Loucy (cell line): Measurements from ENCODE around the gene POLQ.

Experiments used
- H2AFZ ChIP-seq: fragments of 200-600 bp; sonication (generic); 2 replicates; pipeline ENCODE4 v1.6.0; 2016; ENCODE audit warnings: antibody characterized with exemption, mild to moderate bottlenecking, low read length, moderate library complexity
- H3F3A ChIP-seq: fragments of 200-600 bp; 2 replicates; pipeline ENCODE4 v1.6.0; 2016; ENCODE audit warnings: antibody characterized with exemption, low read depth, mild to moderate bottlenecking
- H3K27me3 ChIP-seq: fragments of 200-600 bp; sonication (generic); 2 replicates; pipeline ENCODE4 v1.6.1; 2014; ENCODE audit warnings: low read length, mild to moderate bottlenecking; ENCODE audit not compliant: insufficient read depth, poor library complexity, severe bottlenecking
- H3K36me3 ChIP-seq: fragments of 200-600 bp; sonication (generic); 2 replicates; pipeline ENCODE4 v1.6.1; 2016; ENCODE audit warnings: low read length; ENCODE audit not compliant: insufficient read depth
- H3K4me1 ChIP-seq: fragments of 200-600 bp; sonication (generic); 2 replicates; pipeline ENCODE4 v1.5.1; 2014; ENCODE audit warnings: low read length, mild to moderate bottlenecking; ENCODE audit not compliant: insufficient read depth, poor library complexity, severe bottlenecking
- H3K4me2 ChIP-seq: fragments of 200-600 bp; sonication (generic); 2 replicates; pipeline ENCODE4 v1.6.0; 2014; ENCODE audit warnings: antibody characterized with exemption, low read length, low read depth, mild to moderate bottlenecking; ENCODE audit not compliant: poor library complexity, severe bottlenecking
- H3K4me3 ChIP-seq: fragments of 200-600 bp; sonication (generic); 2 replicates; pipeline ENCODE4 v1.5.1; 2014; ENCODE audit warnings: low read length, mild to moderate bottlenecking, mixed read lengths; ENCODE audit not compliant: poor library complexity, severe bottlenecking
- H3K79me2 ChIP-seq: fragments of 200-600 bp; sonication (generic); 2 replicates; pipeline ENCODE4 v1.6.1; 2014; ENCODE audit warnings: low read length; ENCODE audit not compliant: insufficient read depth
- H3K9ac ChIP-seq: fragments of 200-600 bp; sonication (generic); 2 replicates; pipeline ENCODE4 v1.6.0; 2014; ENCODE audit warnings: mild to moderate bottlenecking, low read depth, low read length, moderate library complexity; ENCODE audit not compliant: poor library complexity, severe bottlenecking
- H3K9me2 ChIP-seq: fragments of 200-600 bp; sonication (generic); replicated peaks from 2 replicates; pipeline ENCODE4 v1.6.1; 2016; ENCODE audit warnings: low read depth, low read length, mixed read lengths
- H3K9me3 ChIP-seq: fragments of 200-600 bp; sonication (generic); 2 replicates; pipeline ENCODE4 v1.6.1; 2014; ENCODE audit warnings: mild to moderate bottlenecking, antibody characterized with exemption, low read length, low read depth; ENCODE audit not compliant: insufficient read depth
- H4K20me1 ChIP-seq: fragments of 200-600 bp; sonication (generic); 2 replicates; pipeline ENCODE4 v1.6.0; 2014; ENCODE audit warnings: antibody characterized with exemption, low read length, mild to moderate bottlenecking; ENCODE audit not compliant: insufficient read depth, poor library complexity, severe bottlenecking
- EZH2phosphoT487 ChIP-seq: fragments of 200-600 bp; IDR thresholded peaks from 2 replicates; pipeline ENCODE4 v1.6.1; 2018; ENCODE audit warnings: antibody characterized with exemption, mild to moderate bottlenecking, moderate library complexity, borderline replicate concordance
- TF ChIP-seq, protein P1 (sequence below): fragments of 200-600 bp; sonication (generic); conservative IDR thresholded peaks from 2 replicates; pipeline ENCODE4 v1.5.1; 2014; ENCODE audit warnings: mild to moderate bottlenecking, antibody characterized with exemption, low read length

Gene POLQ

DNA sequence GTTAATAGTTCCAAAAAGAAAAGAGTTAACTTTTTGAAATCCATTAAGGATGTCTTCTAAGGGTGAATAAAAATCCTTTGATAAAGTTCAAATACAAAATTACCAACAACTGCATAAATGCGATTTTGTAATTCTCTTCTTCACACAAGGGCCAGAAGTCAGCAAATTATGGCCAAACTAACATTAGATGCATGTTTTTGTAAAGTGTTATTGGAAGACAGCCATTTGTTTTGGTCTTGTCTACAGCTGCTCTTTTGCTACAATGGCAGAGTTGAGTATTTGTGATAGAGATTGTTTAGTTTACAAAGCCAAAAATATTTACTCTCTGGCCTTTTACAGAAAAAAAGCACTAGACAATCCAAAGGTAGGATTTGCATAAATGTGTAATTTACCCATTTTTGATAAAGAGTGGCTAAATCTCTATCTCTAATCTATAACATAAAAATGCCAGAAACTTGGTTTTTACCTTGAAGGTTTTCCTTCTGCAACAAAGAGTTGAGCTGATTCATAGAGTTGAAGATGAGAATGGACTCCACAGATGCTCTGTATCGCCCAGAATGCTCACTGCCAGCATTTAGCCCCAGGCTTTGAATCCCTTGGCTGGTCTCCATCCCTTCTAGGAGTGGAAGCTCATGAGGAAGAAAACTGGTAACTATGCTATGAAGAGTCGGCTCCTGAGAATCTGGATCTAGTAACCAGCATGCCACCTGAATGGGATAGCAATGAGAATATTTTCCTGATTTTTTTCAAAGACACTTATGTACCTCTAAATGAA lies 64.5 kb downstream of the POLQ start:
- Histone ChIP-seq H3K27me3 (no peaks in the 10 kb centered on the region), H3K9ac (no peak overlapping the region), H3K79me2 (no peaks in the 10 kb centered on the region), H4K20me1 (no peaks in the 10 kb centered on the region), H3K9me2 (no peaks in the 10 kb centered on the region), H2AFZ (no peak overlapping the region), H3K36me3 (peaks cover 39% of the 10 kb centered on the region), H3K4me2 (no peak overlapping the region), H3K9me3 (no peaks in the 10 kb centered on the region), H3F3A (no peaks in the 10 kb centered on the region), H3K4me1 (no peaks in the 10 kb centered on the region), H3K4me3 (no peak overlapping the region)
- TF ChIP-seq, protein P1, sequence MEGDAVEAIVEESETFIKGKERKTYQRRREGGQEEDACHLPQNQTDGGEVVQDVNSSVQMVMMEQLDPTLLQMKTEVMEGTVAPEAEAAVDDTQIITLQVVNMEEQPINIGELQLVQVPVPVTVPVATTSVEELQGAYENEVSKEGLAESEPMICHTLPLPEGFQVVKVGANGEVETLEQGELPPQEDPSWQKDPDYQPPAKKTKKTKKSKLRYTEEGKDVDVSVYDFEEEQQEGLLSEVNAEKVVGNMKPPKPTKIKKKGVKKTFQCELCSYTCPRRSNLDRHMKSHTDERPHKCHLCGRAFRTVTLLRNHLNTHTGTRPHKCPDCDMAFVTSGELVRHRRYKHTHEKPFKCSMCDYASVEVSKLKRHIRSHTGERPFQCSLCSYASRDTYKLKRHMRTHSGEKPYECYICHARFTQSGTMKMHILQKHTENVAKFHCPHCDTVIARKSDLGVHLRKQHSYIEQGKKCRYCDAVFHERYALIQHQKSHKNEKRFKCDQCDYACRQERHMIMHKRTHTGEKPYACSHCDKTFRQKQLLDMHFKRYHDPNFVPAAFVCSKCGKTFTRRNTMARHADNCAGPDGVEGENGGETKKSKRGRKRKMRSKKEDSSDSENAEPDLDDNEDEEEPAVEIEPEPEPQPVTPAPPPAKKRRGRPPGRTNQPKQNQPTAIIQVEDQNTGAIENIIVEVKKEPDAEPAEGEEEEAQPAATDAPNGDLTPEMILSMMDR: no peak
- TF ChIP-seq EZH2phosphoT487: no peak

DNA sequence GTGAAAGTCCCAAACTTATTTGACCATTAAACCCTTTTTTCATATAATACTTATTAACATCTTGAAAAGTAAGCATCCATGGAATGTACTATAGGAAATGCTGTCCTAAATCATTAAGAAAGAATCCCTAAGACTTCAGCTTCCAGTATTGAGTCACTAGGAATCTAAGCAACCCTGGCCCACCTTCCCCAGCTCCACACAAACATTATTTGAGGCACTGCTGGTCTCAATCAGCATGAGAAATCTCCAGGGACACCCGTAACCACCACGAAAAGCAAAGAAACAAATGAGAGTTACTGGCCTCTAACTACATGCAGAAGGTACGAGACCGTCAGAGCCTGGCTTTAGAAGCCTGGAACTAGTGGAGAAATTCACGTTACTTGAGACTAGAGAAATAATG lies 68.2 kb downstream of the POLQ start:
- H3K4me2 ChIP-seq: no peak overlapping the region

DNA sequence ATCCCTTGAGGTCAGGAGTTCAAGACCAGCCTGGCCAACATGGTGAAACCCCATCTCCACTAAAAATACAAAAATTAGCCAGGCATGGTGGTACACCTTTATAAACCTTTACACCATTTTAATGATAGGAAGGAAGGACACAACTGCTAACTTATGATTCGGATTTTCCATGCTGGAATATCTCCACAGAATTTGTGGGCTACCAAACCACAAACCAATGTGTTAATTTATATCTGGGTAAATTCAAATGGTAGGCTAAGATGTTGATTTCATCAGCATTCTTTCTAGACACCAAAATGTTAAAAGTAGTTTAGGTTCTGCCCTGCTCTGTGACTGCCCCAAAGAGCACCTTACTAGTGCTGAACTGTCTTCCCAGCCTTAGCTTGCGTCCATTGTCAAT lies 72.8 kb downstream of the POLQ start:
- no peaks in the 10 kb centered on the region for H3K27me3 ChIP-seq
- no peaks in the 10 kb centered on the region for H4K20me1 ChIP-seq
- no peak overlapping the region for H3K9ac ChIP-seq
- H3K36me3 ChIP-seq: peaks cover 85% of the 10 kb centered on the region
- H2AFZ ChIP-seq: no peak overlapping the region
- no peaks in the 10 kb centered on the region for H3K9me3 ChIP-seq
- no peaks in the 10 kb centered on the region for H3K4me1 ChIP-seq
- no peak overlapping the region for H3K4me3 ChIP-seq
- no peak overlapping the region for H3K4me2 ChIP-seq
- H3F3A ChIP-seq: no peaks in the 10 kb centered on the region
- H3K79me2 ChIP-seq: no peaks in the 10 kb centered on the region
- no peaks in the 10 kb centered on the region for H3K9me2 ChIP-seq
- TF ChIP-seq, protein P1: no peak
- TF ChIP-seq EZH2phosphoT487: no peak

More for the DNA sequence above, 68.2 kb downstream of the POLQ start:
- Histone ChIP-seq H3F3A (no peaks in the 10 kb centered on the region), H3K9ac (no peak overlapping the region), H3K79me2 (no peaks in the 10 kb centered on the region), H2AFZ (no peak overlapping the region), H3K4me1 (no peaks in the 10 kb centered on the region), H4K20me1 (no peaks in the 10 kb centered on the region), H3K36me3 (peaks cover 72% of the 10 kb centered on the region), H3K4me3 (no peak overlapping the region), H3K9me2 (no peaks in the 10 kb centered on the region), H3K9me3 (no peaks in the 10 kb centered on the region), H3K27me3 (no peaks in the 10 kb centered on the region)
- TF ChIP-seq, protein P1: no peak
- TF ChIP-seq EZH2phosphoT487: no peak
